OCI-LY7 (cell line): ENCODE data around the gene NCAM1. TPM values are rescaled to one million over a fixed set of nuclear protein-coding genes. Genes with fewer than 3 reads are reported as not detected.

ENCODE experiments used
- BruUV-seq: library from RNA; stranded (reverse); fragments of 400-500 nt; replicated peaks from 2 replicates; lab custom pipeline; 2021; lab: Mats Ljungman, UMichigan
- CTCF ChIA-PET: fragments of 300-600 bp; sonication (Branson Sonifier 250); formaldehyde crosslinking; loops from one replicate; lab custom pipeline; 2022; ENCODE audit warnings: antibody characterized with exemption; ENCODE audit not compliant: unreplicated experiment; lab: Charles Lee
- POLR2A ChIA-PET: fragments of 300-600 bp; sonication (Branson Sonifier 250); formaldehyde crosslinking; loops from one replicate; lab custom pipeline; 2022; ENCODE audit warnings: antibody characterized with exemption; lab: Charles Lee
- DNase-seq: peaks from one replicate; pipeline ENCODE4 v3.0.0-alpha.2; 2015; ENCODE audit warnings: low spot score
- H2AFZ ChIP-seq: fragments of 200-600 bp; sonication (generic), shearing (Covaris generic); 2 replicates; pipeline ENCODE4 v1.6.1; 2014; ENCODE audit warnings: mild to moderate bottlenecking, antibody characterized with exemption, low read length, moderate library complexity
- H3K27ac ChIP-seq: fragments of 200-600 bp; sonication (generic); 2 replicates; pipeline ENCODE4 v1.5.1; 2014; ENCODE audit warnings: mixed run types, low read depth, mild to moderate bottlenecking, moderate library complexity, low read length, inconsistent platforms; ENCODE audit not compliant: poor library complexity, severe bottlenecking
- H3K36me3 ChIP-seq: fragments of 200-600 bp; sonication (generic); 2 replicates; pipeline ENCODE4 v1.6.1; 2014; ENCODE audit warnings: mild to moderate bottlenecking, antibody characterized with exemption, low read length, moderate library complexity, mixed read lengths; ENCODE audit not compliant: insufficient read depth
- H3K4me1 ChIP-seq: fragments of 200-600 bp; sonication (generic); 2 replicates; pipeline ENCODE4 v1.5.1; 2014; ENCODE audit warnings: mild to moderate bottlenecking, low read length; ENCODE audit not compliant: insufficient read depth, poor library complexity, severe bottlenecking
- H3K4me2 ChIP-seq: fragments of 200-600 bp; sonication (generic); 2 replicates; pipeline ENCODE4 v1.6.1; 2014; ENCODE audit warnings: mild to moderate bottlenecking, low read length
- H3K4me3 ChIP-seq: fragments of 200-600 bp; sonication (generic); 2 replicates; pipeline ENCODE4 v1.5.1; 2014; ENCODE audit warnings: mild to moderate bottlenecking, low read depth, low read length; ENCODE audit not compliant: poor library complexity, severe bottlenecking
- H3K79me2 ChIP-seq: fragments of 200-600 bp; sonication (generic); 2 replicates; pipeline ENCODE4 v1.6.1; 2016; ENCODE audit warnings: low read depth, mild to moderate bottlenecking, low read length, moderate library complexity, mixed read lengths; ENCODE audit not compliant: insufficient read depth
- H3K9me2 ChIP-seq: fragments of 200-600 bp; sonication (generic); 2 replicates; pipeline ENCODE4 v1.6.1; 2016; ENCODE audit warnings: mild to moderate bottlenecking, low read length, mixed read lengths; ENCODE audit not compliant: insufficient read depth
- H3K9me3 ChIP-seq: fragments of 200-600 bp; sonication (generic); 2 replicates; pipeline ENCODE4 v1.6.1; 2014; ENCODE audit warnings: mild to moderate bottlenecking, mixed run types, low read length, mixed read lengths
- H4K20me1 ChIP-seq: fragments of 200-600 bp; sonication (generic); 2 replicates; pipeline ENCODE4 v1.6.1; 2014; ENCODE audit warnings: mild to moderate bottlenecking, antibody characterized with exemption, low read length, moderate library complexity, mixed read lengths; ENCODE audit not compliant: insufficient read depth
- EZH2phosphoT487 ChIP-seq: fragments of 200-600 bp; sonication (generic); IDR thresholded peaks from 2 replicates; pipeline ENCODE4 v1.6.1; 2018; ENCODE audit warnings: low read depth, borderline replicate concordance, mild to moderate bottlenecking, mixed run types, antibody characterized with exemption, low read length, moderate library complexity, mixed read lengths
- intact Hi-C: fragments of 100-400 bp; cut with micrococcal nuclease; formaldehyde crosslinking; loops from one replicate; pipeline ENCODE4 v1.10.0; 2022; ENCODE audit not compliant: unreplicated experiment
- total RNA-seq, 2 experiments: library from RNA; depleted of rRNA in 1 of 2; stranded (reverse); fragments of >200 nt in 1 of 2; shearing (Covaris generic) in 1 of 2; gene quantifications; 2 replicates each; pipeline ENCODE4 v1.2.3, GENCODE V29; 2014 to 2022
- TF ChIP-seq, protein P1 (sequence below): fragments of 200-600 bp; sonication (generic); conservative IDR thresholded peaks from 2 replicates; pipeline ENCODE4 v1.5.1; 2014; ENCODE audit warnings: mild to moderate bottlenecking, antibody characterized with exemption, low read length, moderate library complexity, mixed read lengths

NCAM1 gene
- total RNA-seq, 2 experiments from 2014 or later, result not detected

DNA sequence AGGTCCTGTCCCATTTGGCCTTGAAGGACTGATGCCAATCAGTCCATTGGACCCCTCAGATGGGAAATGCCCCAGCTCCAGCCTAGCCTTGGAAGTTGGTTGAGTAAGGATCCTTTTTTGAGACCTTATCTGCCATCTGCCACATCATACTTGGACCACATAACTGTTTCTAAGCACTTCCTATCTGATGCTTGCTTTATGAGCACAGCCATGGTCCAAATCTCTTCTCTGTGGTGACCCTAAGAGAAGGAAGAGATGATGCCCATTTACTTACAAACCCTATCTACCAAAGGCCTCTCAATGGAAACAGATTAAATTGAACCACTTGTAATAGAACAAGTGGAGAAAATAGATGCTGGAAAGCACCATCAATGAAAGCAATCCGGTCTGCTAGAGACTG lies 299.3 kb downstream of the NCAM1 start:
- H3K4me2 ChIP-seq, result no peak overlapping the region
- CTCF ChIA-PET, result no interaction called here
- intact Hi-C loops, result no loop called here

DNA sequence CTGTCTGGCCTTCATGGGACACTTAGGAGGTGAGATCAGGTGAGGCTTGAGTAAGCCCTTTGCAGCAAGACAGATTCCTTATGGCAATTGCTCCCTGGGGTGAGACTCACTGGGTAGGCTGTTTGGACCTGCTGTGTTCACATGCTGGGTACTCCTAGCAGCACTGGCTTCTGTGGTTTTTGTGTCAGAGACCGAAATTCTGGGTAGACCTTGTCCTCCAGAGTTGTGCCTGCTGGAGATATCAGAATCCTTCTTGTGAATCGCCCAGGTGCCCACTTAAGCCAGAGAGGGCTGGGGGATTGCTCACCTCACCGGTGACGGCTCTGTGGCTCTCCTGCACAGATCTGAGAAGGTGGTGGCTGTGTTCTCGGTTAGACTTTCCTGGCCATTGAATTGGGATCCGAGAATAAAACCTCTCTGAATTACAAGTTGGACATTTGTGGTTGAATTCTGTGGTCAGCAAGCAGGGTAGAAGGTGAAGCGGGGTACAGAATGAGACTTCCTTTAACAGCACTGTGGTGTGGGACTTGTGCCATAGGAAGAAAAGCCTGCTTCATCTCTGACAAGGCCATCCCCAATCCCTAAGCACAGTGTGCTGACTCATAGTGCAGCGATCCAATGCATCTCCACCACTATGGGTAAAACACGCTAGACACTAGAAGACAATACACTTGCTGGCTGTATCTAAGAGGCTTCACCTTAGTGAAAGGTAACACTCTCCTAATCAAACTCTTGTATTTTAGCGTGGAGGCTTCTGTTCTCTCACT lies 300.7 kb downstream of the NCAM1 start:
- no peaks in the 10 kb centered on the region for H3K4me1 ChIP-seq
- H4K20me1 ChIP-seq, result no peaks in the 10 kb centered on the region
- BruUV-seq, result no TSS peak
- ChIA-PET POLR2A (no interaction called here), CTCF (no interaction called here)
- no peaks in the 10 kb centered on the region for H3K79me2 ChIP-seq
- DNase-seq, result no peak
- H3K9me2 ChIP-seq, result no peaks in the 10 kb centered on the region
- intact Hi-C loops, result no loop called here
- no peak overlapping the region for H3K4me3 ChIP-seq
- TF ChIP-seq, protein P1, sequence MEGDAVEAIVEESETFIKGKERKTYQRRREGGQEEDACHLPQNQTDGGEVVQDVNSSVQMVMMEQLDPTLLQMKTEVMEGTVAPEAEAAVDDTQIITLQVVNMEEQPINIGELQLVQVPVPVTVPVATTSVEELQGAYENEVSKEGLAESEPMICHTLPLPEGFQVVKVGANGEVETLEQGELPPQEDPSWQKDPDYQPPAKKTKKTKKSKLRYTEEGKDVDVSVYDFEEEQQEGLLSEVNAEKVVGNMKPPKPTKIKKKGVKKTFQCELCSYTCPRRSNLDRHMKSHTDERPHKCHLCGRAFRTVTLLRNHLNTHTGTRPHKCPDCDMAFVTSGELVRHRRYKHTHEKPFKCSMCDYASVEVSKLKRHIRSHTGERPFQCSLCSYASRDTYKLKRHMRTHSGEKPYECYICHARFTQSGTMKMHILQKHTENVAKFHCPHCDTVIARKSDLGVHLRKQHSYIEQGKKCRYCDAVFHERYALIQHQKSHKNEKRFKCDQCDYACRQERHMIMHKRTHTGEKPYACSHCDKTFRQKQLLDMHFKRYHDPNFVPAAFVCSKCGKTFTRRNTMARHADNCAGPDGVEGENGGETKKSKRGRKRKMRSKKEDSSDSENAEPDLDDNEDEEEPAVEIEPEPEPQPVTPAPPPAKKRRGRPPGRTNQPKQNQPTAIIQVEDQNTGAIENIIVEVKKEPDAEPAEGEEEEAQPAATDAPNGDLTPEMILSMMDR, result no peak
- TF ChIP-seq EZH2phosphoT487, result no peak
- H2AFZ ChIP-seq, result no peak overlapping the region
- H3K27ac ChIP-seq, result no peak overlapping the region
- no peaks in the 10 kb centered on the region for H3K9me3 ChIP-seq
- H3K4me2 ChIP-seq, result no peak overlapping the region
- no peaks in the 10 kb centered on the region for H3K36me3 ChIP-seq

More for the DNA sequence above, 299.3 kb downstream of the NCAM1 start:
- Histone ChIP-seq H3K79me2 (no peaks in the 10 kb centered on the region), H3K27ac (no peak overlapping the region), H3K9me3 (no peaks in the 10 kb centered on the region), H3K4me1 (no peaks in the 10 kb centered on the region), H3K9me2 (no peaks in the 10 kb centered on the region), H3K36me3 (no peaks in the 10 kb centered on the region), H2AFZ (no peak overlapping the region), H3K4me3 (no peak overlapping the region), H4K20me1 (no peaks in the 10 kb centered on the region)
- no peak for TF ChIP-seq EZH2phosphoT487
- TF ChIP-seq, protein P1, result no peak
- no TSS peak for BruUV-seq
- POLR2A ChIA-PET, result no interaction called here
- no peak for DNase-seq

DNA sequence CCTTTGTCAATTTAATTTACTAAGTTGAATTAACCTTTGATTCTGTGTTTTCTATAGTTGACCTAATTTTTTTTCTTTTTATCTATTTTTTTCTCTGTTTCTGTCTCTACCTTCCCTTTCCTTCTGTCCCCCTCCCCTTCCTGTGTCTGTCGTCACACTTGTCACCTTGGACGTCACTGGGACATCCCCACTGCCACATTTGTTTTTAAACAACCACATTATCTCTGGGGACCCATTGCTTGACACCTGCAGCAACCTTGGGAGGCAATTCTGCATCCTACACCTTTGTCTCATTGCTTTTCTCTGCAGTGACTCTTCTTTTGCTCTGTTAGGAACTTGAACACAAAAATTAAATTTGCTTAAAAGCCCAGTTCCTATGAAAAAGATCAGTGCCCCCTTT lies 301.4 kb downstream of the NCAM1 start:
- no peak overlapping the region for H3K4me3 ChIP-seq
- no peaks in the 10 kb centered on the region for H3K79me2 ChIP-seq
- ChIA-PET CTCF (no interaction called here), POLR2A (no interaction called here)
- no TSS peak for BruUV-seq
- intact Hi-C loops, result no loop called here
- DNase-seq, result no peak
- H2AFZ ChIP-seq, result no peak overlapping the region
- no peak overlapping the region for H3K27ac ChIP-seq
- no peaks in the 10 kb centered on the region for H3K36me3 ChIP-seq
- H3K4me2 ChIP-seq, result no peak overlapping the region
- no peaks in the 10 kb centered on the region for H3K4me1 ChIP-seq
- TF ChIP-seq, protein P1, result no peak
- no peak for TF ChIP-seq EZH2phosphoT487
- no peaks in the 10 kb centered on the region for H3K9me3 ChIP-seq
- H3K9me2 ChIP-seq, result no peaks in the 10 kb centered on the region
- no peaks in the 10 kb centered on the region for H4K20me1 ChIP-seq
